Islet of Langerhans (tissue), 1 donor: ENCODE data around the gene SPIN1.

Experiments used
- FAIRE-seq: peaks from one replicate; lab custom pipeline; 2011; peaks lifted over from hg19 to GRCh38; lab: Jason Lieb, UNC

Gene SPIN1

DNA sequence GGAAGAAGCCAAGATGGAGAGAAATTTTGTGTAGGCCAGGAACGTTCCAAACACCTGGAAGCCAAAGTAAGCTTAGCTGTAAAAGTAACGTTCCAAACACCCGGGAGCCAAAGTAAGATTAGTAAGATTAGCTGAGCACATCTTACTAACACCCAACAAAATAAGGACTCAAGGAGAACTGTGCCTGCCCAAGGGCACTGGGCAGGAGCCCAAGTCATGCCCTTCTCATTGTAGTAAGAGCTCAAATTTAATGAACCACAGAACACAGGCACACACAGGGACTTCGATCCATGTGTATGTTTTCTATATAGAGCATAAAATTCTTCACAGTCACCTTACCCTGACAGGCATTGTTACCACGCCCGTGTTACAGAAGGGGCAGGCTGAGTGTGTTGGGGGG, 110.6 kb downstream of the SPIN1 start:
- FAIRE-seq: no peak

DNA sequence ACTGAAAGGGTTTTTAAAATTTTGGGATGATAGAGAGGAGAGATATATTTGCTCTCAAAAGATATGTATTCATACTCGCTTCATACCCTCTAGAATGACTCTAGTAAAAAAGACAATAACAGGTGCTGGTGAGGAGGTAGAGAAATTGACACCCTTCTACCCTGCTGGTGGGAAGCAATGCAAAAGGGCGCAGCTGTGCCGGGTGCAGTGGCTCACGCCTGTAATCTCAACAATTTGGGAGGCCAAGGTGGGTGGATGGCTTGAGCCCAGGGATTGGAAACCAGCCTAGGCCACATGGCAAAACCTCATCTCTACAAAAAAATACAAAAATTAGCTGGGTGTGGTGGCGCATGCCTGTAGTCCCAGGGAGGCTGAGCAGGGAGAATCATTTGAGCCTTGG, 112.8 kb downstream of the SPIN1 start:
- FAIRE-seq: no peak

DNA sequence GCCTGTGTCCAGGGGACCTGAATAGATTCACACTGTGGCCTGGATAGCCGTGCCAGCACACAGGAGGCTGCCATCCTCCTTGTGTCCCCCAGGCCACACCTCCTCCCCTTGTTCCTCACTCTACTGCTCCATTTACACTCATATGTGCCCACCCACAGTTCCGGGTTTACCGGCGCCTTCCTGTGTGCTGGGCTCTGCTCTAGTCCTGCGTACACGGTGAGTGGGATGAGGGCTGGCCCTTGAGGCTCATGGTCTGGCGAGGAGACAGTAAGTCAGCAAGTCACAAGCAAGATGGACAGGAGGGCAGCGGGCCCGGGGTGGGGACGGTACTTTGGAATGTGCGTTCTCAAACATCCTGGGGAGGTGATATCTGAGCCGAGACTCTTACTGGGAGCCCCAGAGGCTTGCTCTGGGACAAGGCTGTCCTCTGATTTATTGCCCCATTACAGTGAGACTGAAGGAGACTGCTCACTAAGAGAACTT, 114.3 kb downstream of the SPIN1 start:
- no peak for FAIRE-seq

DNA sequence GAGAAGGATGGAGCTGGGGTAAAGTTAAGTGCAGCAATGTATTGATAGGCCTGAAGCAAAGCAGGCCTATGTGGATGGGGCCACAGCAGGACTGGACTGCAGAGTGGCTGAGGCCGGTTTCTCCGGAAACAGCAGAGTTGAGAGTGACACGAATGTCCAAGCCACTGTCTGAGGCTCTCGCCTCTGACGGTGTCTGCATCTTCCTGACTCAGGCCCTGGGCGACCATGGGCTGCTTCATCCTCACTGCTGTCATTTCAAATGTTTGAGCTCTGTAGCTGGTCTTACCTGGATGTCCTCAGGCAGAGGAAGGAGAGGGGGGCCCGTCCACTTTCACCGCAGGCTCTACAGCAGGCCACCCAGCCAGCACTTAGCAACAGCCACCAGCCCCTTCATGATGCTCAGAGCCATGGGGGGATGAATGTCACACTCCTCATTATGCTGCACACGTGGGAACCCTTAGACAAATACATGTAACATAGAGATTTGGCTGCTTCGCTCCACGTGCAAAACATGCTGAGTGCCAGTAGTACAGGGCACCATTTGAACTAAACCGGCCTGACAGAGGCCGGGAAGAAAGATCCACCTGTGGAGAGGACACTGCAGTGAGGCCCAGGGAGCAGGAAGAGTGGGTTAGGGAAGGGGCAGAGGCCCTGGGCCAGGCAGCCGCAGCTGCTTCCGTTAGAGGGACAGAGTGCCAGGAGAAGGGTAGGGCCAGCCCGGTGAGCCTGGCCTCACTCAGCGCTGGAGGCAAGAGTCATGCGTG, 115.0 kb downstream of the SPIN1 start:
- no peak for FAIRE-seq

DNA sequence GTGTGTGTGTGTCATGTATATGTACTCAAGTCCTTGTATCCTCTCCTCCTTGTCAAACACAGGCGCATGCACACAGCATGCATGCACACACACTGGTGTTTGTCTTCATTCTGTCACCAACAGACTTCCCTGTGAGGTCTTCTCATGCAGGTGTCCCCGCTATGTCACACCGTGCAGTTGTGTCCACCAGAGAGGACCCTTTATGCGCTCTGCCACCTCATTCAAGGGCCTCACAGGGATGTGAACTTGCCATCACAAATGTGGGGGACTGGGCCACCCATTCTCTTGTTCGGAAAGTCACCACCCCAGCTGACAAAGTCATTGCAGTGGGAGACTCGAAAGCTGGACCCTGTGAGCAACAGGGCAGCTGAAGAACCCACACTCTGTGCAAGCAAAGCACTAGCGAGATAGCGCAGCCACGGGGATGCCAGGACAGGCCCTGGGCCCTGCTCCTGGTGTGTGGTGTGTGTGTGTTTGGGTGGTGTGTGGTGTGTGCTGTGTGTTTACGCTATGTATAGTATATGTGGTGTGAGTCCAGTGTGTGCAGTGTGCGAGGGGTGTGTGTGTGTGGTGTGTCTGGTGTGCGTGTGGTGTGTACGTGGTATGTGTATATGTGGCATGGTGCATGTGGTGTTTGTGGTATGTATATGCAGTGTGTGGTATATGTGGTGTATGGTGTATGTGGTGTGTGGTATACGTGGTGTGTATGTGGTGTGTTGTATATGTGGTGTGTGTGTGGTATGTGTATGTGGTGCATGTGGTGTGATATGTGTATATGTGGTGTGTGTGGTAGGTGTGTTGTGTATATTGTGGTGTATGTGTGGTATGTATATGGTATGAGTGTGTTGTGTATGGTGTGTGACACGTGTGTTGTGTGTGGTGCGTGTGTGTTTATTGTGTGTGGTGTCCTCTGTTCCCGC, 115.9 kb downstream of the SPIN1 start:
- no peak for FAIRE-seq

DNA sequence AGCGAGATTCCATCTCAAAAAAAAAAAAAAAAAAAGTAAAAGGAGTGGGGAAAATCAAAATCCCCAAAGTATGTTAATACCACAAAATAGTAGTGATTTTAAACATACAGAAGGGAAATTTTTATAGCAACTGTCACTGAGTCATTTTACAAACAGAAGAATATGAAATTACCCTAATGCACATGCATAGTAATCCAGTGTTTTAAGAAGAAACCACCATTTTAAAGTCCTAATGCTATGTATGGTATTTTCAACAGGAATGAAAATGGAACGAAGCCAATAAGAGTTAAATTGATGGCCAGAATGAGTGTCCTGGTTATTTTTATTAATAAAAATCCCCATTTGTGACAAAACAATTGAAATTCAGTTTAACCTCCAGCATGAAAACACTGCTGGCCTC, 120.1 kb downstream of the SPIN1 start:
- FAIRE-seq: no peak

DNA sequence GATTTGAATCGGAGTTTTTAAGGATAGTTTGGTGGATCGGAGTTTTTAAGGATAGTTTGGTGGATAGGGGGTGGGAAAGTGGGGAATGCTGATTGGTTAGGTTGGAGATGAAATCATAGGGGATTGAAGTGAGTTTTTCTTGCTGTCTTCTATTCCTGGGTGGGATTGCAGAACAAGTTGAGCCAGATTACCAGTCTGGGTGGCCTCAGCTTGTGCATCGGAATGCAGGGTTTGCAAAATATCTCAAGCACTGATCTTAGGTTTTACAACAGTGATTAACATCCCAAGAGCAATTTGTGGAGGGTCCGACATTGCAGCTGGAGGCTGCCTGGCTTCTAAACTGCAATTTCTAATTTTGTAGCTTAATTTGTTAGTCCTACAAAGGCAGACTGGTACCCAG, 123.7 kb downstream of the SPIN1 start:
- FAIRE-seq: no peak

DNA sequence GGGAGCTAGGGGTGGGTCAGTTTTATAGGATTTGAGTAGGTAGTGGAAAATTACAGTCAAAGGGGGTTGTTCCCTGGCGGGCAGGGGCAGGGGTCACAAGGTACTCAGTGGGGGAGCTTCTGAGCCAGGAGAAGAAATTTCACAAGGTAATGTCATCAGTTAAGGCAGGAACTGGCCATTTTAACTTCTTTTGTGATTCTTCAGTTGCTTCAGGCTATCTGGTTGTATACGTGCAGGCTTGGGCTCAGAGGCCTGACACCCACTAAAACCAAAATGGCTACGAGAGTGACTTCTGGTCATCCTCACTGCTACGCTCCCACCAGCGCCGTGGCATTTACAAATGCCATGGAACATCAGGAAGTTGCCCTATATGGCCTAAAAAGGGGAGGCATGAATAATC, 126.0 kb downstream of the SPIN1 start:
- no peak for FAIRE-seq

DNA sequence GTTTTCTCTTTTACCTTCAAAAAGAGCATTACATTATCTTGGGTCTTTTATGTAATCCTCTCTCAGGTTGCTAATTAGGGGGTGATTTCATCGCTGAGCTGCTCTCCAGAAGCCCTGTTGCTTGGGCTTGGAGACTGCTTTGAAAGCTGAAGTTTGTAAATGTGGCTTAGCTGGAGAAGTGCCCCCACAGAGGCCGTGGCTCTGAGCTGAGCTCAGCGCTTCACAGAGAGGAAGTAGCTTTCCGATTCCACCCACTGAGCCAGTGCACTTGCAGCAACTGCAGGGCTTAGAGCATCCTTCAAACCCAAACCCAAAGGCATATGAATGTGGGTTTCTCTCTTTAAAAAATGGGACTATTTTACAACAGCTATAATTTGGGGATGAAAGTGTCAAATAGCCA, 133.1 kb downstream of the SPIN1 start:
- no peak for FAIRE-seq

DNA sequence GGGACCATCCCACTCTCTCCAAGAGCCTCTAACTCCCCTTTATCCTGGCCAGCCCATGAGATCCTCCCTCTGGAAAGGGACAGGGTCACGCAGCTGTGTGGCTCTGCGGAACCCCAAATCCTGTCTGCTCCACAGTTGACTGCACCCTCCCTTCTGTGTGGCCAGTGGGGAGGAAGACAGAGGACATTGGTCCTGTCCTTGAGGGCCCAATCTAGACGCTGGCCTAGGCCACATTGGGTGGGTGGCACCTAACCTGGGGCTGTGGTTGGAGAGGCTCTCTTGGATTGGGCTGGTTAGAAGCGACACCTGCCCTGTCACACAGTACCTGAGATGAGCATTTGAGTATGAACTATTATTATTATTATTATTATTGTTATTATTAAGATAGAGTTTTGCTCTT, 134.1 kb downstream of the SPIN1 start:
- FAIRE-seq: no peak

DNA sequence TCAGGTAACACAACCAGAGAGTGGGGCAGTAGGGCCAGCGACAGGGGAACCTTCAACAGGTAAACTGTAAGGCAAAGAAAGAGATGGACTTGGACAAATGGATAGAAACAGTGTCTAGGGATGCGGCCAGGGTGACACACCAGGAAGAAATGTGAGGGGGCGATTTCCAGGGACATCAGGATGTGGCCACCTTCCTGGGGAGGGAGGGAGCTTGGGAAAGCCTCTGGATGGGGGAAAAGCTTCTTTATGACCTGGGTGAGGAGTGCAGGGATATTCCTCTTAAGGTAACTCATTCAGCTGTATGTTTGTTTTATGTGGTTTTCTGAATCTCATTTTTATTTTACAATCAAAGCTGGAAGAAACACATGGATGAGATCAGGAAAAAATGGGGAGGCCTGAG, 134.8 kb downstream of the SPIN1 start:
- no peak for FAIRE-seq

DNA sequence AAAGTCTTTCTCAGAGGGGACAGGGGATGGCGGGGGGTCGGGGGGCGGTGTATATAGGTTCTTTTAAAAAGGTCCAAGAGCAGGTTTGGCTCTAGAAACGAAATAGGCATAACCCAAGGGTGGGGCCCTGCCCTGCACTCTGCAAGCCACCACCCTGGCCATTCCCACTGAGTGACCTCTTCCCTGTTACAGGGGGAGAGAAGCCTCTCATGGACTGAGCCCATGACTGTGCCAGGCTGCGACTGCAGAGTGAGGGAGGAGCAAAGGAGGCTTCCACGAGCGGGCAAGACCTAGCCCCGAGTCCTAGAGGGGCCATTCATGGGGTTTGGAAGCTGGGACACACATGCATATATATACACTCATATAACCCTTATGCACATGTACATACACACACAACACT, 136.7 kb downstream of the SPIN1 start:
- no peak for FAIRE-seq

DNA sequence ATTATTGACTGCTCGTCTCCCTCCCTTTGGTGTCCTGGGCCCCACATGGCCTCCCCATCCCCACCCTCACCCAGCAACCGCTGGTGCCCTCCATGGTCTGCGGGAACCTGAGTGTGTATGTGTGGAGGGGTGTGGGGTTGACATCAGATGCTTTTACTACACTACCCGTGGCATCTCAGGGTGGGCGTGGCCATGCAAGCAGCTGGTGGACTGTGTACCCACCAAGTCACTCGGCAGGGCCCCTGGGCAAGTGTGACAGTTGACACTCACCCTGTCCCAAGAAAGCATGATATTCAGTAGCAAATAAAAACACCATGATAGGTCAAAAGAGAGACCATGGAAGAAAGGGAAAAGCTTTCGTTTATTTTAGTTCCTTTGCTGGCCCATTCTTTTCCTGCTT, 139.4 kb downstream of the SPIN1 start:
- FAIRE-seq: no peak
